Stimulated activated CD4-positive, alpha-beta T cell treated with anti-CD3 and anti-CD28 coated beads, Interleukin-15, amount 100 ng/mL, for 24 hours (primary cell): ENCODE measurements around the gene ATF6B.

Experiments used
- DNase-seq: peaks from one replicate; pipeline ENCODE4 v3.0.0-alpha.2; 2020

The ATF6B gene

GRCh38 chr6:32129297-32130088 is 1.4 kb upstream of the ATF6B start:
- DNase-seq, result no peak

- DNase-seq, result no peak
Observed at GRCh38 chr6:32128751-32129296, 778 bp upstream of the ATF6B start.

- DNase-seq, result no peak
Observed at GRCh38 chr6:32127409-32127716, 683 bp downstream of the ATF6B start.

- peak; percentile 20 for DNase-seq
Observed at GRCh38 chr6:32126880-32127279, 1.2 kb downstream of the ATF6B start.

GRCh38 chr6:32123681-32124080 is 4.4 kb downstream of the ATF6B start:
- DNase-seq, result no peak

GRCh38 chr6:32120573-32121059 is 7.4 kb downstream of the ATF6B start:
- DNase-seq, result no peak

- DNase-seq, result peak; percentile 79
Observed at GRCh38 chr6:32118782-32119628, 9.0 kb downstream of the ATF6B start.

GRCh38 chr6:32117461-32117860 is 10.6 kb downstream of the ATF6B start:
- DNase-seq, result no peak

- DNase-seq, result peak; percentile 24
Observed at GRCh38 chr6:32116674-32117073, 11.4 kb downstream of the ATF6B start.

- no peak for DNase-seq
Observed at GRCh38 chr6:32115623-32116022, 12.4 kb downstream of the ATF6B start.

GRCh38 chr6:32114796-32115195 is 13.2 kb downstream of the ATF6B start:
- DNase-seq, result no peak

GRCh38 chr6:32113386-32114352 is 14.4 kb downstream of the ATF6B start:
- DNase-seq, result no peak

GRCh38 chr6:32112431-32112980 is 15.5 kb downstream of the ATF6B start:
- no peak for DNase-seq

GRCh38 chr6:32111424-32112066 is 16.5 kb downstream of the ATF6B start:
- DNase-seq, result no peak

GRCh38 chr6:32110632-32111031 is 17.4 kb downstream of the ATF6B start:
- no peak for DNase-seq

GRCh38 chr6:32109765-32110160 is 18.3 kb downstream of the ATF6B start:
- no peak for DNase-seq

GRCh38 chr6:32109114-32109764 is 18.8 kb downstream of the ATF6B start, which contains the start of gene TNXB:
TSS of gene TNXB (minus strand) at chr6:32109338. CDS start at chr6:32098198, 11,140 bp downstream.
- no peak for DNase-seq

GRCh38 chr6:32108727-32109113 is 19.3 kb downstream of the ATF6B start:
- no peak for DNase-seq

- no peak for DNase-seq
Observed at GRCh38 chr6:32108094-32108627, 19.9 kb downstream of the ATF6B start.

GRCh38 chr6:32107406-32107805 is 20.6 kb downstream of the ATF6B start:
- no peak for DNase-seq

- no peak for DNase-seq
Observed at GRCh38 chr6:32105433-32105832, 22.6 kb downstream of the ATF6B start.
